Astrocyte of the cerebellum (primary cell): ENCODE measurements around the gene FOXP1.

Source experiments
- DNase-seq: peaks from one replicate; pipeline ENCODE4 v3.0.0-alpha.2; 2011; ENCODE audit warnings: low read depth
- H3K4me3 ChIP-seq: 2 replicates; pipeline ENCODE4 v1.5.1; 2011; ENCODE audit warnings: mild to moderate bottlenecking, low read depth, low read length, moderate library complexity
- CTCF ChIP-seq: IDR thresholded peaks from 2 replicates; pipeline ENCODE4 v1.5.1; 2012; ENCODE audit warnings: low read length, low read depth, moderate library complexity, mild to moderate bottlenecking; ENCODE audit errors: missing control alignments
- in situ Hi-C: cut with HindIII; loops from 2 replicates; pipeline ENCODE4 v1.10.0; 2017; ENCODE audit warnings: low sequenced_read_pairs

The FOXP1 gene

GRCh38 chr3:71030748-71031147 lies 552.8 kb downstream of the FOXP1 start:
- H3K4me3 ChIP-seq, result no peak overlapping the region
- no peak for DNase-seq
- in situ Hi-C loops, result no loop called here
- no peak for TF ChIP-seq CTCF

- TF ChIP-seq CTCF, result no peak
- H3K4me3 ChIP-seq, result no peak overlapping the region
- DNase-seq, result no peak
- in situ Hi-C loops, result no loop called here
These were observed 553.8 kb downstream of the FOXP1 start for GRCh38 chr3:71029770-71030169.

GRCh38 chr3:71028802-71029201 lies 554.7 kb downstream of the FOXP1 start:
- no peak for DNase-seq
- in situ Hi-C loops, result no loop called here
- no peak for TF ChIP-seq CTCF
- no peak overlapping the region for H3K4me3 ChIP-seq

GRCh38 chr3:71028184-71028583 lies 555.3 kb downstream of the FOXP1 start:
- in situ Hi-C loops, result no loop called here
- H3K4me3 ChIP-seq, result no peak overlapping the region
- DNase-seq, result no peak
- TF ChIP-seq CTCF, result no peak

GRCh38 chr3:71026634-71027578 lies 556.6 kb downstream of the FOXP1 start:
- in situ Hi-C loops, result no loop called here
- H3K4me3 ChIP-seq, result no peak overlapping the region
- DNase-seq, result no peak
- TF ChIP-seq CTCF, result no peak

- in situ Hi-C loops, result no loop called here
- H3K4me3 ChIP-seq, result no peak overlapping the region
- DNase-seq, result no peak
- TF ChIP-seq CTCF, result no peak
These were observed 558.0 kb downstream of the FOXP1 start for GRCh38 chr3:71025516-71025915.
